Transverse colon (tissue), 4 donors: ENCODE measurements around the gene SERTAD3. TPM values are rescaled to one million over a fixed set of nuclear protein-coding genes. Genes with fewer than 3 reads are reported as not detected.
"Not testable (repeated sequence)": the region's sequence is repeated elsewhere in the genome, so short reads cannot be mapped to it uniquely, and the experiment has no call there.

Experiments used
- DNase-seq: peaks from one replicate; pipeline ENCODE4 v3.0.0-alpha.2; 2019
- H3K27ac ChIP-seq, 4 donors: fragments of 200-600 bp; sonication (generic); 2 replicates each; pipeline ENCODE4 v1.5.1; 2016 to 2018; ENCODE audit warnings: inconsistent platforms in 4 of 4
- H3K27me3 ChIP-seq: fragments of 200-600 bp; sonication (generic); 2 replicates; pipeline ENCODE4 v1.5.1; 2017; ENCODE audit warnings: inconsistent platforms
- H3K36me3 ChIP-seq, 4 donors: fragments of 200-600 bp; sonication (generic); 2 replicates each; pipeline ENCODE4 v1.5.1; 2017 to 2019; ENCODE audit warnings: inconsistent platforms in 4 of 4
- H3K4me1 ChIP-seq, 4 donors: fragments of 200-600 bp; sonication (generic); 2 replicates each; pipeline ENCODE4 v1.5.1; 2017 to 2020; ENCODE audit warnings: inconsistent platforms in 4 of 4
- H3K4me3 ChIP-seq, 4 donors: fragments of 200-600 bp; sonication (generic); 1 replicate in 1 of 4; 2 replicates in 3 of 4; pipeline versions ENCODE4 v1.5.1 to v1.6.1; 2017 to 2019; ENCODE audit warnings: inconsistent platforms in 4 of 4
- H3K9me3 ChIP-seq, 2 donors: fragments of 200-600 bp; sonication (generic); 2 replicates each; pipeline ENCODE4 v1.5.1; 2017 to 2019; ENCODE audit warnings: inconsistent platforms in 2 of 2
- EP300 ChIP-seq: sonication (generic); formaldehyde crosslinking; IDR thresholded peaks from one replicate; pipeline ENCODE4 v1.6.1; 2017; ENCODE audit warnings: antibody characterized with exemption, low read depth
- POLR2A ChIP-seq: fragments of 450-650 bp; IDR thresholded peaks from one replicate; pipeline ENCODE4 v1.6.1; 2016; ENCODE audit warnings: antibody characterized with exemption, mild to moderate bottlenecking, moderate library complexity
- POLR2AphosphoS5 ChIP-seq, 3 donors: sonication (generic); formaldehyde crosslinking; IDR thresholded peaks; one replicate each; pipeline ENCODE4 v1.6.1; 2016; ENCODE audit warnings: antibody characterized with exemption in 3 of 3
- WGBS, 2 donors: methylation state at CpG; one replicate each; pipeline ENCODE4 v1.1.5; 2018; ENCODE audit warnings: low coverage in 1 of 2; 5-methylcytosine and 5-hydroxymethylcytosine counted together
- in situ Hi-C, 4 donors: fragments of 200-750 bp; cut with MboI; loops; one replicate each; pipeline versions ENCODE4 v1.15.0 to v1.15.1; 2017; ENCODE audit warnings: low sequenced_read_pairs in 3 of 4, low pct_ligation_motif_present in 1 of 4, low pct_unique_long_range_greater_than_20kb in 1 of 4
- intact Hi-C: fragments of 100-400 bp; cut with DNase I; formaldehyde crosslinking; loops from one replicate; pipeline ENCODE4 v1.15.1; 2023; ENCODE audit warnings: low total_unique reads
- total RNA-seq, 4 donors: library from RNA; depleted of rRNA; stranded (reverse); fragments of >200 nt; gene quantifications; one replicate each; pipeline ENCODE4 v1.1.0, GENCODE V29; 2016
- TF ChIP-seq, protein P1 (sequence below), 5 experiments: fragments of 200-600 bp in 3 of 5; fragments of 450-650 bp in 2 of 5; sonication (generic) in 3 of 5; IDR thresholded peaks; 1 replicate in 2 of 5; 2 replicates in 3 of 5; pipeline ENCODE4 v1.5.1; 2016 to 2017; ENCODE audit warnings: antibody characterized with exemption in 5 of 5, inconsistent platforms in 3 of 5, mild to moderate bottlenecking in 2 of 5, moderate library complexity in 1 of 5

SERTAD3 gene
- total RNA-seq, 4 donors from 2014 or later = 14.1 to 31.0 (median 22.2) TPM

DNA sequence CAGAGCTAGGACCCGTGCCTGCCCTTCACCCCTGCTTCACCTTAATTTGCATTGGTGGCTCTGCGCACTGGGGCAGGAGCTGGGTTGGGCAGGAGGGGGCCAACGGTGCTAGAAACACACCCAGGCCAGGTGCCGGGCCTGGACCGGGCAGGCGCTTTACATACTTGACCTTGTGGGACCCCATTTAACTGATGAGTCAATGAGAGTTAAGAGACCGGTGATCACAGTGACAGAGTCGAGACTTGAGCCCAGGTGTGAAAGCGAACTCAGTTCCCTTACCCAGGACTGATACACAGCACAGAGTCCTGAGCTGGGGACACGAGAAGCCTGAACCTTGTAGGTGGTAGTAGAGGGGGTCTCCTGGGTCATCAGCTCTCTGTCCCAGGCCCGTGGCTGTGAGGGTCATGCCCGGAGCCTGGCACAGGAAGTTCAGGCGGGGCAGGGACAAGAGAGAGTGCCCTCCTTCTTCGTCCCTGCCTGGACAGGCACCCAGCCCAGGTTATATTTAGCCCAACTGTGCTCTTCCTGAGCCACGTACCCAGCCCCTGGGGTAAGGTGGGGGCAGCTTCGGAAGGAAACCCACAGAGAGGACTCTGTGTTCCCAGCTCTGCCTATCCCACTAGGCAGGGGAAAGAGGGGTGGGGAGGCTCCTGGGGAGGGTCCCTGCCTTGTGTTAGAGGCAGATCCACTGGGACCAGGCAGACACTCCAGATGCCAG lies 32.9 kb downstream of the SERTAD3 start:
- Histone ChIP-seq H3K36me3 (no peaks in the 10 kb centered on the region), H3K27ac (peak overlapping the region in 2 of 4 donors; percentile 18 to 51), H3K4me1 (peaks cover 0 to 5% (median 0%) of the 10 kb centered on the region in 4 donors), H3K27me3 (no peaks in the 10 kb centered on the region), H3K9me3 (no peaks in the 10 kb centered on the region), H3K4me3 (no peak overlapping the region)
- DNase-seq = peak; percentile 40
- WGBS, 2 donors = 50 to 60% methylated on average over 4 to 16 of the region's 16 CpGs
- intact Hi-C loops (no loop called here), in situ Hi-C loops (loop anchor here in 1 of 4 donors (25.0 kb wide), 1 partner anchor 124 kb away; the partner anchor contains the start of gene AKT2)
- TF ChIP-seq EP300 = no peak
- TF ChIP-seq POLR2AphosphoS5 (IDR thresholded peaks at IDR 0.05) = no peak
- TF ChIP-seq, protein P1, sequence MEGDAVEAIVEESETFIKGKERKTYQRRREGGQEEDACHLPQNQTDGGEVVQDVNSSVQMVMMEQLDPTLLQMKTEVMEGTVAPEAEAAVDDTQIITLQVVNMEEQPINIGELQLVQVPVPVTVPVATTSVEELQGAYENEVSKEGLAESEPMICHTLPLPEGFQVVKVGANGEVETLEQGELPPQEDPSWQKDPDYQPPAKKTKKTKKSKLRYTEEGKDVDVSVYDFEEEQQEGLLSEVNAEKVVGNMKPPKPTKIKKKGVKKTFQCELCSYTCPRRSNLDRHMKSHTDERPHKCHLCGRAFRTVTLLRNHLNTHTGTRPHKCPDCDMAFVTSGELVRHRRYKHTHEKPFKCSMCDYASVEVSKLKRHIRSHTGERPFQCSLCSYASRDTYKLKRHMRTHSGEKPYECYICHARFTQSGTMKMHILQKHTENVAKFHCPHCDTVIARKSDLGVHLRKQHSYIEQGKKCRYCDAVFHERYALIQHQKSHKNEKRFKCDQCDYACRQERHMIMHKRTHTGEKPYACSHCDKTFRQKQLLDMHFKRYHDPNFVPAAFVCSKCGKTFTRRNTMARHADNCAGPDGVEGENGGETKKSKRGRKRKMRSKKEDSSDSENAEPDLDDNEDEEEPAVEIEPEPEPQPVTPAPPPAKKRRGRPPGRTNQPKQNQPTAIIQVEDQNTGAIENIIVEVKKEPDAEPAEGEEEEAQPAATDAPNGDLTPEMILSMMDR (IDR thresholded peaks at IDR 0.05) = no peak
- TF ChIP-seq POLR2A = no peak

DNA sequence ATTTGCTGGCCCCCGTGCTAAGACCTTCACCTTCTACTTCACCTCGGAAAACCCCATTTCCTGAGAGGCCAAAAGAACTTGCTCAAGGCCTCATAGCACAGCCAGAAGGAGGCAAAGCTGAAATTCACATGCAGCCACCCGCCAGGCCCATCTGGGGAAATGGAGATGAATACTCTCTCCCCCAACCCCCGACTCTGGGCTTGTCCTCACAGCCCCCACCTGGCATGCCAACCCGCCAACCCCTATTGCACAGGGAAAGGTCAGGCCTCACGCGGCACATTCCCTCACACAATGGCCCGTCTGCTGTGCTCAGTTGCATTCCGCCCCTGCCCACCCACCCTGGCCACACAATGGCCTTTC lies 34.1 kb downstream of the SERTAD3 start:
- Histone ChIP-seq H3K4me3 (no peak overlapping the region), H3K4me1 (peaks cover 0 to 5% (median 0%) of the 10 kb centered on the region in 4 donors), H3K27ac (no peak overlapping the region), H3K36me3 (no peaks in the 10 kb centered on the region), H3K27me3 (no peaks in the 10 kb centered on the region), H3K9me3 (no peaks in the 10 kb centered on the region)
- TF ChIP-seq, protein P1 (IDR thresholded peaks at IDR 0.05) = no peak
- no peak for TF ChIP-seq POLR2AphosphoS5 (IDR thresholded peaks at IDR 0.05)
- TF ChIP-seq POLR2A = no peak
- no peak for TF ChIP-seq EP300
- intact Hi-C loops = no loop called here
- WGBS, 2 donors = 76% methylated on average over 9 of the region's 9 CpGs; no CpG with 5 or more reads in 1 of the 2 donors
- in situ Hi-C loops = loop anchor here in 1 of 4 donors (25.0 kb wide), 1 partner anchor 123 kb away; the partner anchor contains the start of gene AKT2
- no peak for DNase-seq

DNA sequence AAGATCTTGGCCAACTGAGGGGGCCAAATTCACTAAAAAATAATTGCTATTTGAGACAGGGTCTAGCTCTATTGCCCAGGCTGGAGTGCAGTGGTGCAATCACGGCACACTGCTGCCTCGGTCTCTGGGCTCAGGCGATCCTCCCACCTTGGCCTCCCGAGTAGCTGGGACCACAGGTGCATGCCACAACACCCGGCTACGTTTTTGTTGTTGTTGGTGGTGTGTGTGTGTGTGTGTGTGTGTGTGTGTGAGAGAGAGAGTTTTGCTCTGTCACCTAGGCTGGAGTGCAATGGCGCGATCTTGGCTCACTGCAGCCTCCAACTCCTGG lies 35.6 kb downstream of the SERTAD3 start:
- H3K9me3 ChIP-seq, H3K36me3 ChIP-seq, H3K4me3 ChIP-seq, H3K27me3 ChIP-seq, H3K4me1 ChIP-seq, DNase-seq, H3K27ac ChIP-seq, intact Hi-C loops: not testable (repeated sequence)
- WGBS, 2 donors = 89% methylated on average over 8 of the region's 8 CpGs; no CpG with 5 or more reads in 1 of the 2 donors
- in situ Hi-C loops = loop anchor here in 1 of 4 donors (25.0 kb wide), 1 partner anchor 121 kb away; the partner anchor contains the start of gene AKT2

DNA sequence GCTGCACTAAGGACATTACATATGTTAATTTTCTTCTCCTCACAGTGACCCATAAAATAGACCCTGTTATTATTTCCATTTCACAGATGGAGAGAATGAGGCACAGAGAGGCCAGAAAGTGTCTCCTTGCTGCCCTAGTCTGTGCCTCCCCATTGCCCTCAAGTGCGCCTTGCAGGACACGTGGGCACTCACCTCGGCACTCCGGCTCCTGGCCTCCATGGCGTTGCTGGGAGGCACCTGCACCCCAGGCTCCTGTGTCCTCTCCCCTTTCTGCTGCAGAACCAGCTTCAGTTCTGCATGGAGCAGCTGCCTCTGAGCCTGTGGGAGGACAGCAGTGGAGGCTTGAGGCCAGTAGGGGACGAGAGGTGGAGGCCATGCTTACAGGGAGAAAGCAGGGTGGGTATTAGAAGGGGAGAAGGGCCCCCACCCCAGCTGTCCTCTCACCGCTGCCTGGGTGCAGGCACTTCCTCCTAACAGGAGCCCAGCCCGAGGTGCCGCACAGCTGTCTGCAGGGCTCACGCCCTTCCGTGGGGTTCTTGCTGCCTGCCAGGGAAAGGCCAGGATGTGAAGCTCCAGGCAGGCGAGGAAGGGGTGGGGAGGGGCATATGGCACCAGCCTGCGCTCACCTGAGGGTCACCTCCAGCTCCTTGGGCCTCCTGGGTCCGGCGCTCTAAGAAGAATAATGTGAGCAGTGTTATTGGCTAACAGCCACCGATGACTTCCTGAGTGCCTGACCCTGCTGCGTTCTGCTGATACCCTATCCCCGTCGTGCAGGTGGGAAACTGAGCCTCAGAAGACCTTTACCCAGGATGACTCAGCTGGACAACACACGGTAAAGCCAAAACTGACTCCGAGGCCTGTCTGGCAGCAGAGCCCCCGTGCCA lies 36.2 kb downstream of the SERTAD3 start:
- Histone ChIP-seq H3K36me3 (no peaks in the 10 kb centered on the region), H3K27me3 (no peaks in the 10 kb centered on the region), H3K9me3 (no peaks in the 10 kb centered on the region), H3K4me3 (no peak overlapping the region), H3K27ac (no peak overlapping the region), H3K4me1 (peaks cover 0 to 9% (median 7%) of the 10 kb centered on the region in 4 donors)
- DNase-seq = no peak
- WGBS, 2 donors = 50% methylated on average over 18 of the region's 22 CpGs; no CpG with 5 or more reads in 1 of the 2 donors
- no peak for TF ChIP-seq POLR2A
- TF ChIP-seq POLR2AphosphoS5 (IDR thresholded peaks at IDR 0.05) = no peak
- no peak for TF ChIP-seq EP300
- TF ChIP-seq, protein P1 (IDR thresholded peaks at IDR 0.05) = no peak
- in situ Hi-C loops = loop anchor here in 1 of 4 donors (25.0 kb wide), 1 partner anchor 121 kb away; the partner anchor contains the start of gene AKT2
- intact Hi-C loops = no loop called here
